GM23338 (cell line): ENCODE results near the gene PIPOX. TPM values are rescaled to one million over a fixed set of nuclear protein-coding genes. Genes with fewer than 3 reads are reported as not detected.

Experiments used
- ATAC-seq: fragments of 200-7000 bp; cut with Tn5 transposase; 3 replicates; pipeline ENCODE4 v1.9.1; 2020
- DNase-seq: peaks from one replicate; pipeline ENCODE4 v3.0.0-alpha.2; 2015; ENCODE audit warnings: low spot score
- H2AFZ ChIP-seq: fragments of 200-600 bp; sonication (generic); 2 replicates; pipeline ENCODE4 v1.8.0; 2016; ENCODE audit warnings: antibody characterized with exemption, mild to moderate bottlenecking, moderate library complexity
- H3F3A ChIP-seq: fragments of 200-600 bp; sonication (generic); replicated peaks from 2 replicates; pipeline ENCODE4 v1.8.0; 2017; ENCODE audit warnings: antibody characterized with exemption, mixed run types, low read depth
- H3K27ac ChIP-seq: fragments of 200-600 bp; sonication (generic); 2 replicates; pipeline ENCODE4 v1.6.1; 2016; ENCODE audit warnings: low read depth
- H3K27me3 ChIP-seq: fragments of 200-600 bp; sonication (generic); 2 replicates; pipeline ENCODE4 v1.8.0; 2016; ENCODE audit warnings: mild to moderate bottlenecking, mixed run types, moderate library complexity; ENCODE audit not compliant: insufficient read depth
- H3K36me3 ChIP-seq: fragments of 200-600 bp; sonication (generic); 2 replicates; pipeline ENCODE4 v1.8.0; 2016; ENCODE audit warnings: mild to moderate bottlenecking; ENCODE audit not compliant: insufficient read depth
- H3K4me1 ChIP-seq: fragments of 200-600 bp; sonication (generic); 2 replicates; pipeline ENCODE4 v1.8.0; 2016; ENCODE audit warnings: mild to moderate bottlenecking, moderate library complexity; ENCODE audit not compliant: insufficient read depth
- H3K4me2 ChIP-seq: fragments of 200-600 bp; sonication (generic); 2 replicates; pipeline ENCODE4 v1.7.1; 2017; ENCODE audit warnings: mixed run types
- H3K4me3 ChIP-seq: fragments of 200-600 bp; sonication (generic); 2 replicates; pipeline ENCODE4 v1.6.1; 2016; ENCODE audit warnings: mixed run types
- H3K79me2 ChIP-seq: fragments of 200-600 bp; sonication (generic); replicated peaks from 2 replicates; pipeline ENCODE4 v1.8.0; 2017; ENCODE audit warnings: mild to moderate bottlenecking; ENCODE audit not compliant: insufficient read depth
- H3K9me2 ChIP-seq: fragments of 200-600 bp; sonication (generic); 2 replicates; pipeline ENCODE4 v1.8.0; 2017; ENCODE audit not compliant: insufficient read depth
- H4K20me1 ChIP-seq: fragments of 200-600 bp; sonication (generic); replicated peaks from 2 replicates; pipeline ENCODE4 v1.8.0; 2017; ENCODE audit warnings: mild to moderate bottlenecking; ENCODE audit not compliant: insufficient read depth
- H3K27ac Mint-ChIP-seq: 2 replicates; pipeline ENCODE4 v1.8.0; 2020; ENCODE audit warnings: inconsistent platforms, mild to moderate bottlenecking, moderate library complexity, mixed read lengths
- H3K27me3 Mint-ChIP-seq: 3 replicates; pipeline ENCODE4 v1.8.0; 2022; ENCODE audit warnings: low read depth, mild to moderate bottlenecking, moderate library complexity, mixed read lengths, inconsistent platforms; ENCODE audit not compliant: insufficient read depth, poor library complexity
- H3K36me3 Mint-ChIP-seq: 3 replicates; pipeline ENCODE4 v1.8.0; 2021; ENCODE audit warnings: low read depth, mild to moderate bottlenecking, inconsistent platforms, moderate library complexity, mixed read lengths
- H3K4me1 Mint-ChIP-seq: 3 replicates; pipeline ENCODE4 v1.8.0; 2020; ENCODE audit warnings: mild to moderate bottlenecking, inconsistent platforms, mixed read lengths
- H3K4me3 Mint-ChIP-seq: 3 replicates; pipeline ENCODE4 v1.8.0; 2021; ENCODE audit warnings: moderate library complexity, mild to moderate bottlenecking, inconsistent platforms, mixed read lengths
- H3K9me3 Mint-ChIP-seq: 3 replicates; pipeline ENCODE4 v1.8.0; 2020; ENCODE audit warnings: moderate library complexity, mild to moderate bottlenecking, inconsistent platforms, mixed read lengths
- EZH2 ChIP-seq: fragments of 200-600 bp; sonication (generic); IDR thresholded peaks from one replicate; pipeline ENCODE4 v1.8.0; 2017; ENCODE audit warnings: antibody characterized with exemption, mild to moderate bottlenecking, low read depth; ENCODE audit not compliant: unreplicated experiment
- NANOG ChIP-seq: IDR thresholded peaks from 2 replicates; pipeline ENCODE4 v1.6.1; 2016; ENCODE audit warnings: antibody characterized with exemption, borderline replicate concordance
- ZNF462 ChIP-seq: fragments of 250-450 bp; sonication (Bioruptor Pico); IDR thresholded peaks from 2 replicates; pipeline ENCODE4 v1.5.0; 2020; ENCODE audit warnings: mild to moderate bottlenecking, moderate library complexity
- polyA plus RNA-seq: library from polyadenylated mRNA; unstranded; fragments of >200 nt; fragmentation: Nextera tagmentation; extraction: Ambion mirVana; gene quantifications from 2 replicates; pipeline ENCODE4 v1.2.1, GENCODE V29; 2016
- total RNA-seq: library from RNA; depleted of rRNA; stranded (reverse); fragments of >200 nt; shearing (Covaris generic); gene quantifications from 2 replicates; pipeline ENCODE4 v1.2.3, GENCODE V29; 2014
- TF ChIP-seq, protein P1 (sequence below): IDR thresholded peaks from 2 replicates; pipeline ENCODE4 v1.6.1; 2016; ENCODE audit warnings: antibody characterized with exemption

Gene PIPOX
- total and polyA plus RNA-seq, 2 experiments from 2014 or later: 22.6 to 34.6 TPM

DNA sequence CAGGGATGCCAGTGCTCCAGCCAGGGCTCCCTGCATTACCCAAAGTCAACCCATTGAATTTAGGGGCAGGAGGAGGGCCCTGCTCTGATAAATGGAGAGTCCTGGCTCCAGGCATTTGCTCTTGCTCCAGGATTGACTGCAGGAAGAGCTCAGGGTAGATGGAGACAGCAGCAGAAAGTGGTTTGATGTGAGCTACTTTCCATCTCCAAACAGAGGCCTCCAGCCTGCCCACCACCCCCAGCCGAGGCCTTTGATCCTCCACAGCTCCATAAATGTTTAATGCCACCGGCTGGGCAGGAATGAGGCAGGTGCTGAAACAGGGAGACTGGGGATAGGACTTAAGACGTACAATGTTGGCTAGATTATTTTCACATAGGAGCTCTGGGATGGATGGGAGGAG lies 32.8 kb upstream of the PIPOX start:
- H3K9me2 ChIP-seq: 0 out of 2 replicates have a peak, but pooled peaks cover 4% of the 10 kb centered on the region
- H3K4me3 ChIP-seq: no peak overlapping the region
- peak; percentile 72 for TF ChIP-seq ZNF462 (CRISPR knock-in tag)
- TF ChIP-seq, protein P1, sequence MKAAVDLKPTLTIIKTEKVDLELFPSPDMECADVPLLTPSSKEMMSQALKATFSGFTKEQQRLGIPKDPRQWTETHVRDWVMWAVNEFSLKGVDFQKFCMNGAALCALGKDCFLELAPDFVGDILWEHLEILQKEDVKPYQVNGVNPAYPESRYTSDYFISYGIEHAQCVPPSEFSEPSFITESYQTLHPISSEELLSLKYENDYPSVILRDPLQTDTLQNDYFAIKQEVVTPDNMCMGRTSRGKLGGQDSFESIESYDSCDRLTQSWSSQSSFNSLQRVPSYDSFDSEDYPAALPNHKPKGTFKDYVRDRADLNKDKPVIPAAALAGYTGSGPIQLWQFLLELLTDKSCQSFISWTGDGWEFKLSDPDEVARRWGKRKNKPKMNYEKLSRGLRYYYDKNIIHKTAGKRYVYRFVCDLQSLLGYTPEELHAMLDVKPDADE: no peak
- H3K27ac ChIP-seq: no peak overlapping the region
- peaks cover 31% of the 10 kb centered on the region for H3K27me3 ChIP-seq
- Mint-ChIP-seq H3K27me3 (peaks cover 18% of the 10 kb centered on the region), H3K4me3 (peak overlapping the region; percentile 5; the same call in 2 of the 3 replicates), H3K27ac (no peak overlapping the region; the same call in 1 of the 2 replicates), H3K4me1 (peaks cover 57% of the 10 kb centered on the region), H3K9me3 (no peaks in the 10 kb centered on the region), H3K36me3 (no peaks in the 10 kb centered on the region)
- no peaks in the 10 kb centered on the region for H3K79me2 ChIP-seq
- no peak for ATAC-seq
- peak overlapping the region; percentile 7 for H3K4me2 ChIP-seq
- H3K4me1 ChIP-seq: peaks cover 59% of the 10 kb centered on the region
- DNase-seq: no peak
- H3K36me3 ChIP-seq: no peaks in the 10 kb centered on the region
- no peak overlapping the region for H2AFZ ChIP-seq
- no peaks in the 10 kb centered on the region for H3F3A ChIP-seq
- no peaks in the 10 kb centered on the region for H4K20me1 ChIP-seq

DNA sequence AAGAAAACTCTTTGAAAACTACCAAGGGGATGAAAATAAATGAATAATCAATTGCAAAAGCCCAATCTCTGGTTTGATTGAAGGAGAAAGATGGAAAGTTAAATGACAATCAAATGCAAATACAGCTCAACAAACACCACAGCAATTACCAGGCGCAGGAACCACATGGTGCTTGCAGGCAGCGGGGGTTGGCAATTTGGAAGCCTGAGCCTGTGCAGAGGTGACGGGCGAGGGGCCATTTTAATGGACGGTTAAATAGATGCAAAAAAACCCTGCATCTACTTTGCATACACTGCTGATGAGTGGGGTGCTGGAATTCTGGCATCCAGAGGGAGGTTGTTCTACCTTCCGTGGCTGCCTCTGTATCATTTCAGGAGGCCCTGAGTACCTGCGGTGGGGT lies 32.4 kb upstream of the PIPOX start:
- ATAC-seq (peak; percentile 14), DNase-seq (no peak)
- Histone ChIP-seq H3K4me3 (no peak overlapping the region), H3K4me2 (peak overlapping the region; percentile 7), H4K20me1 (no peaks in the 10 kb centered on the region), H3K9me2 (0 out of 2 replicates have a peak, but pooled peaks cover 4% of the 10 kb centered on the region), H2AFZ (no peak overlapping the region), H3K27me3 (peaks cover 27% of the 10 kb centered on the region), H3K27ac (no peak overlapping the region), H3K36me3 (no peaks in the 10 kb centered on the region), H3K79me2 (no peaks in the 10 kb centered on the region), H3K4me1 (peaks cover 57% of the 10 kb centered on the region), H3F3A (no peaks in the 10 kb centered on the region)
- H3K4me3 Mint-ChIP-seq: peak overlapping the region; percentile 5; the same call in 2 of the 3 replicates
- TF ChIP-seq EZH2 (no peak), NANOG (peak; percentile 8; the same call in 1 of the 2 replicates)
- H3K4me1 Mint-ChIP-seq: peaks cover 58% of the 10 kb centered on the region
- H3K9me3 Mint-ChIP-seq: no peaks in the 10 kb centered on the region
- peaks cover 16% of the 10 kb centered on the region for H3K27me3 Mint-ChIP-seq
- H3K36me3 Mint-ChIP-seq: no peaks in the 10 kb centered on the region
- no peak overlapping the region; the same call in 1 of the 2 replicates for H3K27ac Mint-ChIP-seq
